GM12873 (cell line): ENCODE data around the gene TLCD3A.

Experiments used
- TF ChIP-seq, protein P1 (sequence below): IDR thresholded peaks from 2 replicates; pipeline ENCODE4 v1.5.1; 2012; ENCODE audit warnings: low read depth, mild to moderate bottlenecking, moderate library complexity, low read length, control low read depth; ENCODE audit not compliant: insufficient read depth; ENCODE audit errors: missing control alignments

TLCD3A gene

DNA sequence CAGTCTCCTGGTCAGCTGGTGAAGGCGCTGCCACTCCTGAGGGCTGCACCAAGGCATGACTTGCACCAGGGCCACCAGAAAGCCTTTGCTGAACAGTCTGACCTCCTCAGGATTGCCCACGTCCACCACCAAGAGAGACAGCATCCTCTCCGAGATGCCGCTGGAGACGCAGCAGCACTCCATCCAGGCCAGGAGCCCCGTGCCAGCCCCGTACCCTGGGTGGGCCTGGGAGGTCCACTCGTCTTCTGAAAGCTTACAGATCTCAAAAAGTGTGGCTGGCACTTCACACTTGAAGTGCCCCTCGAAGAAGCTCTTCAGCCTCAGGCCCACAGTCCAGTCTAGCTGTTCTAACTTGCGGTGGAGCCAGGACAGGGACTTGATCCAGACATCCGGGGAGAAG lies 13.0 kb downstream of the TLCD3A start:
- TF ChIP-seq, protein P1, sequence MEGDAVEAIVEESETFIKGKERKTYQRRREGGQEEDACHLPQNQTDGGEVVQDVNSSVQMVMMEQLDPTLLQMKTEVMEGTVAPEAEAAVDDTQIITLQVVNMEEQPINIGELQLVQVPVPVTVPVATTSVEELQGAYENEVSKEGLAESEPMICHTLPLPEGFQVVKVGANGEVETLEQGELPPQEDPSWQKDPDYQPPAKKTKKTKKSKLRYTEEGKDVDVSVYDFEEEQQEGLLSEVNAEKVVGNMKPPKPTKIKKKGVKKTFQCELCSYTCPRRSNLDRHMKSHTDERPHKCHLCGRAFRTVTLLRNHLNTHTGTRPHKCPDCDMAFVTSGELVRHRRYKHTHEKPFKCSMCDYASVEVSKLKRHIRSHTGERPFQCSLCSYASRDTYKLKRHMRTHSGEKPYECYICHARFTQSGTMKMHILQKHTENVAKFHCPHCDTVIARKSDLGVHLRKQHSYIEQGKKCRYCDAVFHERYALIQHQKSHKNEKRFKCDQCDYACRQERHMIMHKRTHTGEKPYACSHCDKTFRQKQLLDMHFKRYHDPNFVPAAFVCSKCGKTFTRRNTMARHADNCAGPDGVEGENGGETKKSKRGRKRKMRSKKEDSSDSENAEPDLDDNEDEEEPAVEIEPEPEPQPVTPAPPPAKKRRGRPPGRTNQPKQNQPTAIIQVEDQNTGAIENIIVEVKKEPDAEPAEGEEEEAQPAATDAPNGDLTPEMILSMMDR = no peak

DNA sequence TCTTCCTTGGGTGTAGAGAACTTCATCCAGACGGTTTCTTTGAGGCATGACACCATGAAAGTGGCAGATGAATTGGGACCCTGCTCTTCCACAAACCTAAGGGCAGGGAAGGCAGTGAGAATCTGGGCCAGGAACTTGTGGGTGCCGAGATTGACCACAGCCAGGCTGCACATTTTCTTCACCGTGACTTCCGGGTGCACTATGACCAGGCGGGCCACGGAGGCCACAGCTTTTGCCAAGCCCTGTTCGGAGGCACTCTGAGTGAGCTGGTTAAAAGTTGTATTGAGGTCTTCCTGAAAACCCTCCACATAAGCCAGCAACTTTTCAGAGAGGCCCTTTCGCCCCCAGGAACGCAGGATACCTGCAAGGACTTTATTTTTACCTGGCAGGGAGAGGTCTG lies 13.8 kb downstream of the TLCD3A start:
- TF ChIP-seq, protein P1 = no peak

- TF ChIP-seq, protein P1 = no peak
Observed at GRCh38 chr17:746783-747629, 14.6 kb downstream of the TLCD3A start.

DNA sequence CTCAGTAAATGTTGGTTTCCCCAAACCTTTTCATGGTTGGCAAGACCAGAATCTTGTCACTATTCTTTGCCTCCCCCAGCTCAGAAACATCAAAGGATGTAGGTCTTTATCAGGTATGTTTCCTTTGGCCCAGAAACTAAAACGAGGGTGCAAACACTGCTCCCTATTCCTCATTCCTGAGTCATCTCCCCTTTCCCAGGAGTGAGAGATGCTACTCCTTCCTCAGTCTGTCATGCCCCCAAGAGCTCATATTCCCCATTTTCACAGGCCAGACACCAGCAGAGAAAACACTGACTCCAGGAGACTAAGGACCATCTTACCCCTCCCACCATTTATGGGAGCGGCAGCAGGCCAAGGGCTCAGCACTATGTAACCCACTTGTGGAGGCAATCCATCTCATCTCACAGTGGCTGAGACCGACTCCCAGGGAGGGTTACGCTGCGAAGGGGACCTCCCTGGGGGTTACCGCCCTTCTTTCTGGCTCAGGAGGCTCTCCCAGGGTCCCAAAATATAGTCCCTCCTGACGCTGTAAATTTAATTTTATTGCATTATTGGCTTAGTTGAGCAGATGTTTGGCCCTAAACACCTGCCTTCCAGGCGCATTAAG lies 18.1 kb downstream of the TLCD3A start:
- TF ChIP-seq, protein P1 = no peak

- TF ChIP-seq, protein P1 = no peak
Observed at GRCh38 chr17:751269-752001, 19.0 kb downstream of the TLCD3A start.

- TF ChIP-seq, protein P1 = peak; percentile 98
Observed at GRCh38 chr17:752002-752619, 19.7 kb downstream of the TLCD3A start, which contains the start of gene GEMIN4. Gene GEMIN4 (minus strand): TSS chr17:752264. CDS start chr17:752142, 122 bp downstream.
